ENCODE data around the gene UBAC2. TPM values are rescaled to one million over a fixed set of nuclear protein-coding genes. Genes with fewer than 3 reads are reported as not detected.

Gene UBAC2
- polyA plus RNA-seq, 3 donors = 59.6 to 113 (median 96.7) TPM

DNA sequence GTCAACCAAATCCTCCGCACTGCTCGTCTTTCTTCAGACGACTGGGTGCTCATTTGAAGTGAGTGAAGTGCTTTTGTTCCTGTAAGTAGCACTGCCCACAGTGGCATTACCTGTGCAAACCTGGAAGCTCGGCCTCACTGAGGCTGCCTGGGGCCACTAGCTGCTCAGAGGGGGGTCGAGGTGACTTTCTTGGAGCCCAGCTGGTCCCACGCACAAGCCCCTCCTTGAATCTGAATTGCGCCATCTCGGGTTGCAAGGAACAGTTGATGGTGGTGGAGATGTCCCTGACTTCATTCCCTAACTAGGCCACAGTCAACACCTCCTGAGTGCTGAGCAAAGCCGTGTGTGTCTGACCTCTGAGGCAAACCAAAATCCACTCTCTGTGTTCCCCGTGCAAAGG is 185.8 kb downstream of the UBAC2 start:
- peaks cover 51 to 61% of the 10 kb centered on the region in 2 donors for H3K36me3 Mint-ChIP-seq
- H3K27me3 Mint-ChIP-seq (ENCODE audit: low read depth in 3 of 3) = peaks cover 0 to 3% (median 1%) of the 10 kb centered on the region in 3 donors
- 69% methylated on average over 3 of the region's 10 CpGs for WGBS (ENCODE audit: insufficient coverage)
- H3K9me3 Mint-ChIP-seq = no peaks in the 10 kb centered on the region
- H3K79me2 ChIP-seq (ENCODE audit: insufficient read depth, low read length) = no peaks in the 10 kb centered on the region
- no peaks in the 10 kb centered on the region for H4K20me1 ChIP-seq (ENCODE audit: insufficient read depth, low read length)
- no peak overlapping the region for H3K4me2 ChIP-seq (replicated peaks; ENCODE audit: extremely low read depth, low read length, poor library complexity, severe bottlenecking)
- peaks cover 16 to 30% of the 10 kb centered on the region in 2 donors for H3K36me3 ChIP-seq (replicated peaks in 1 of 2; ENCODE audit: control insufficient read depth in 1 of 2, insufficient read depth in 2 of 2, low read length in 2 of 2)
- DNase-seq = no peak
- H2AFZ ChIP-seq (ENCODE audit: insufficient read depth, low read depth, low read length, poor library complexity, severe bottlenecking) = no peak overlapping the region
- H3K27ac ChIP-seq (ENCODE audit: low read depth in 1 of 2, low read length in 2 of 2) = peak overlapping the region in 1 of 2 donors; percentile 28
- H3K9ac ChIP-seq (ENCODE audit: insufficient read depth, low read length, poor library complexity, severe bottlenecking) = no peak overlapping the region
- no peak for TF ChIP-seq CTCF (IDR thresholded peaks at IDR 0.05)
- no peaks in the 10 kb centered on the region for H3K27me3 ChIP-seq (ENCODE audit: control insufficient read depth in 2 of 2, insufficient read depth in 2 of 2, low read length in 2 of 2)
- intact Hi-C loops (cut with micrococcal nuclease) = loop anchor here (2.0 to 10.0 kb wide), 3 partner anchors 50 to 122 kb away; no protein-coding TSS in a partner anchor
- peaks cover 6 to 13% of the 10 kb centered on the region in 2 donors for H3K4me1 ChIP-seq (ENCODE audit: control insufficient read depth in 1 of 2, insufficient read depth in 2 of 2, low read length in 2 of 2)
- H3K4me3 Mint-ChIP-seq = no peak overlapping the region
- no peaks in the 10 kb centered on the region for H3K9me3 ChIP-seq (replicated peaks in 1 of 2; ENCODE audit: control insufficient read depth in 1 of 2, insufficient read depth in 1 of 2, low read length in 2 of 2)
- no peak overlapping the region for H3K4me3 ChIP-seq (replicated peaks in 1 of 3; ENCODE audit: low read depth in 2 of 3, low read length in 3 of 3)
- peak overlapping the region in 5 of 7 donors; percentile 43 to 83 (median 60) for H3K27ac Mint-ChIP-seq
- H3K4me1 Mint-ChIP-seq = peaks cover 27% of the 10 kb centered on the region

- intact Hi-C loops (cut with micrococcal nuclease) = loop anchor here (2.0 to 10.0 kb wide), 3 partner anchors 50 to 122 kb away; no protein-coding TSS in a partner anchor
- Histone ChIP-seq H3K4me2 (replicated peaks; ENCODE audit: extremely low read depth, low read length, poor library complexity, severe bottlenecking) (no peak overlapping the region), H3K4me3 (replicated peaks in 1 of 3; ENCODE audit: low read depth in 2 of 3, low read length in 3 of 3) (no peak overlapping the region), H3K9ac (ENCODE audit: insufficient read depth, low read length, poor library complexity, severe bottlenecking) (no peak overlapping the region), H3K27me3 (ENCODE audit: control insufficient read depth in 2 of 2, insufficient read depth in 2 of 2, low read length in 2 of 2) (no peaks in the 10 kb centered on the region), H4K20me1 (ENCODE audit: insufficient read depth, low read length) (no peaks in the 10 kb centered on the region), H3K4me1 (ENCODE audit: control insufficient read depth in 1 of 2, insufficient read depth in 2 of 2, low read length in 2 of 2) (peaks cover 6 to 9% of the 10 kb centered on the region in 2 donors), H3K27ac (ENCODE audit: low read depth in 1 of 2, low read length in 2 of 2) (peak overlapping the region in 1 of 2 donors; percentile 28), H3K36me3 (replicated peaks in 1 of 2; ENCODE audit: control insufficient read depth in 1 of 2, insufficient read depth in 2 of 2, low read length in 2 of 2) (peaks cover 16 to 26% of the 10 kb centered on the region in 2 donors), H3K79me2 (ENCODE audit: insufficient read depth, low read length) (no peaks in the 10 kb centered on the region), H2AFZ (ENCODE audit: insufficient read depth, low read depth, low read length, poor library complexity, severe bottlenecking) (no peak overlapping the region), H3K9me3 (replicated peaks in 1 of 2; ENCODE audit: control insufficient read depth in 1 of 2, insufficient read depth in 1 of 2, low read length in 2 of 2) (no peaks in the 10 kb centered on the region)
- no peak overlapping the region for H3K4me3 Mint-ChIP-seq
- peak overlapping the region; percentile 43 to 87 (median 81) for H3K27ac Mint-ChIP-seq
- peak; percentile 74 to 79 (median 77) for DNase-seq
- peaks cover 45 to 55% of the 10 kb centered on the region in 2 donors for H3K36me3 Mint-ChIP-seq
- H3K4me1 Mint-ChIP-seq = peaks cover 23% of the 10 kb centered on the region
- H3K9me3 Mint-ChIP-seq = no peaks in the 10 kb centered on the region
- WGBS (ENCODE audit: insufficient coverage) = 61% methylated on average over 12 of the region's 12 CpGs
- H3K27me3 Mint-ChIP-seq (ENCODE audit: low read depth in 3 of 3) = peaks cover 2 to 5% (median 3%) of the 10 kb centered on the region in 3 donors
- TF ChIP-seq CTCF (IDR thresholded peaks at IDR 0.05) = peak; percentile 91
These were observed 186.5 kb downstream of the UBAC2 start for GRCh38 chr13:99386911-99387788.

All from CD14-positive monocyte (primary cell).